NCI-H1930 (cell line): ENCODE results near the gene RABEP1.
"Not testable (repeated sequence)": the region's sequence is repeated elsewhere in the genome, so short reads cannot be mapped to it uniquely, and the experiment has no call there.

Source experiments
- DNase-seq, 2 experiments: peaks; one replicate each; lab custom pipeline; 2025; lab: John Stamatoyannopoulos, UW

RABEP1 gene

GRCh38 chr17:5281814-5282641 lies at the start of gene RABEP1:
Gene RABEP1, plus strand, starts transcription at chr17:5282284. Its CDS starts 203 bp downstream, at chr17:5282487.
- peak; percentile 77 to 83 for DNase-seq

GRCh38 chr17:5233492-5233891 lies 48.6 kb upstream of the RABEP1 start:
- DNase-seq: not testable (repeated sequence)

GRCh38 chr17:5234645-5235576 lies 47.2 kb upstream of the RABEP1 start, which contains the start of gene SCIMP:
Gene SCIMP, minus strand, starts transcription at chr17:5234860. Its CDS starts 105 bp downstream, at chr17:5234755.
- no peak for DNase-seq

GRCh38 chr17:5236938-5237540 lies 45.0 kb upstream of the RABEP1 start:
- no peak for DNase-seq

GRCh38 chr17:5237541-5238016 lies 44.5 kb upstream of the RABEP1 start:
- peak; percentile 16 to 52 for DNase-seq

- DNase-seq: no peak
Observed at GRCh38 chr17:5238333-5238732, 43.8 kb upstream of the RABEP1 start.

- DNase-seq: not testable (repeated sequence)
Observed at GRCh38 chr17:5239769-5240168, 42.3 kb upstream of the RABEP1 start.

- no peak for DNase-seq
Observed at GRCh38 chr17:5241861-5242671, 40.0 kb upstream of the RABEP1 start.

GRCh38 chr17:5247621-5248020 lies 34.5 kb upstream of the RABEP1 start:
- no peak for DNase-seq

GRCh38 chr17:5248821-5249479 lies 33.1 kb upstream of the RABEP1 start:
- DNase-seq: no peak

GRCh38 chr17:5249615-5250014 lies 32.5 kb upstream of the RABEP1 start:
- peak; percentile 38 to 52 for DNase-seq

GRCh38 chr17:5254414-5254813 lies 27.7 kb upstream of the RABEP1 start:
- no peak for DNase-seq

GRCh38 chr17:5254903-5255521 lies 27.1 kb upstream of the RABEP1 start:
- DNase-seq: no peak

GRCh38 chr17:5257124-5257523 lies 25.0 kb upstream of the RABEP1 start:
- no peak for DNase-seq

- no peak for DNase-seq
Observed at GRCh38 chr17:5260542-5260941, 21.5 kb upstream of the RABEP1 start.

GRCh38 chr17:5262416-5262991 lies 19.6 kb upstream of the RABEP1 start:
- no peak for DNase-seq

GRCh38 chr17:5263441-5263840 lies 18.6 kb upstream of the RABEP1 start:
- DNase-seq: no peak

GRCh38 chr17:5264893-5265292 lies 17.2 kb upstream of the RABEP1 start:
- no peak for DNase-seq

GRCh38 chr17:5269241-5269960 lies 12.7 kb upstream of the RABEP1 start:
- DNase-seq: no peak
